Endodermal cell (in vitro differentiated cells): ENCODE results near the gene SYT8. TPM values are rescaled to one million over a fixed set of nuclear protein-coding genes. Genes with fewer than 3 reads are reported as not detected.
"Not testable (repeated sequence)": the region's sequence is repeated elsewhere in the genome, so short reads cannot be mapped to it uniquely, and the experiment has no call there.

Experiments used
- DNase-seq: peaks from one replicate; pipeline ENCODE4 v3.0.0-alpha.2; 2017
- H3K27ac ChIP-seq: 2 replicates; pipeline ENCODE4 v1.5.1; 2013; ENCODE audit warnings: mild to moderate bottlenecking, low read depth, low read length, moderate library complexity
- H3K27me3 ChIP-seq: 2 replicates; pipeline ENCODE4 v1.6.1; 2013; ENCODE audit warnings: mild to moderate bottlenecking, low read length, moderate library complexity; ENCODE audit not compliant: insufficient read depth, control insufficient read depth, poor library complexity, severe bottlenecking
- H3K36me3 ChIP-seq: 2 replicates; pipeline ENCODE4 v1.7.0; 2013; ENCODE audit warnings: mild to moderate bottlenecking, low read length, moderate library complexity; ENCODE audit not compliant: control insufficient read depth, insufficient read depth
- H3K4me1 ChIP-seq: one replicate; pipeline ENCODE4 v1.7.0; 2013; ENCODE audit warnings: low read length; ENCODE audit not compliant: control insufficient read depth, insufficient read depth
- H3K4me3 ChIP-seq: 2 replicates; pipeline ENCODE4 v1.5.1; 2013; ENCODE audit warnings: mild to moderate bottlenecking, low read length, moderate library complexity
- H3K9ac ChIP-seq: 2 replicates; pipeline ENCODE4 v1.6.1; 2013; ENCODE audit warnings: mild to moderate bottlenecking, low read length, moderate library complexity; ENCODE audit not compliant: poor library complexity, severe bottlenecking; ENCODE audit errors: extremely low read depth
- H3K9me3 ChIP-seq: 2 replicates; pipeline ENCODE4 v1.6.1; 2013; ENCODE audit warnings: mild to moderate bottlenecking, low read length, moderate library complexity; ENCODE audit not compliant: control insufficient read depth
- H3K27ac Mint-ChIP-seq: 2 replicates; pipeline ENCODE4 v1.8.0; 2020; ENCODE audit warnings: mixed read lengths
- H3K27me3 Mint-ChIP-seq: 2 replicates; pipeline ENCODE4 v1.8.0; 2021; ENCODE audit warnings: mild to moderate bottlenecking, mixed read lengths; ENCODE audit not compliant: insufficient read depth
- H3K36me3 Mint-ChIP-seq: 2 replicates; pipeline ENCODE4 v1.8.0; 2020; ENCODE audit warnings: low read depth, mixed read lengths
- H3K4me1 Mint-ChIP-seq: 2 replicates; pipeline ENCODE4 v1.8.0; 2020; ENCODE audit warnings: mixed read lengths
- H3K4me3 Mint-ChIP-seq: 2 replicates; pipeline ENCODE4 v1.8.0; 2020; ENCODE audit warnings: mild to moderate bottlenecking, moderate library complexity, mixed read lengths
- H3K9me3 Mint-ChIP-seq: 2 replicates; pipeline ENCODE4 v1.8.0; 2020; ENCODE audit warnings: mild to moderate bottlenecking, mixed read lengths
- CTCF ChIP-seq: fragments of 200-600 bp; sonication (generic); conservative IDR thresholded peaks from 2 replicates; pipeline ENCODE4 v1.5.0; 2021; ENCODE audit warnings: antibody characterized with exemption, mild to moderate bottlenecking
- WGBS, 2 experiments: methylation state at CpG; one replicate each; pipeline versions ENCODE4 v1.1.5 to v1.1.7; 2013; ENCODE audit warnings: missing lambda C conversion rate in 2 of 2, mixed read lengths in 1 of 2; ENCODE audit not compliant: insufficient coverage in 1 of 2, insufficient read length in 1 of 2; 5-methylcytosine and 5-hydroxymethylcytosine counted together
- total RNA-seq, 2 donors: library from RNA; stranded (reverse); fragmentation: NEBNext Ultra II Directional in 1 of 2; extraction: Animal tissue kit (Norgen Biotek cat#: 25700) in 1 of 2; gene quantifications; 2 replicates in 1 of 2; 3 replicates in 1 of 2; pipeline ENCODE4 v1.2.1, GENCODE V29; 2021

SYT8 gene
- total RNA-seq, 2 donors from 2014 or later, result not detected

GRCh38 chr11:1871531-1871930 is 36.7 kb downstream of the SYT8 start:
- Histone ChIP-seq H3K4me3 (no peak overlapping the region), H3K9me3 (no peaks in the 10 kb centered on the region), H3K9ac (no peak overlapping the region), H3K4me1 (no peaks in the 10 kb centered on the region), H3K27ac (no peak overlapping the region), H3K27me3 (no peaks in the 10 kb centered on the region), H3K36me3 (no peaks in the 10 kb centered on the region)
- H3K4me3 Mint-ChIP-seq, result no peak overlapping the region
- H3K9me3 Mint-ChIP-seq, result no peaks in the 10 kb centered on the region
- H3K27ac Mint-ChIP-seq, result no peak overlapping the region
- no peak for DNase-seq
- H3K27me3 Mint-ChIP-seq, result peaks cover 12% of the 10 kb centered on the region
- no peaks in the 10 kb centered on the region for H3K4me1 Mint-ChIP-seq
- no peak for TF ChIP-seq CTCF
- no peaks in the 10 kb centered on the region for H3K36me3 Mint-ChIP-seq
- WGBS, 2 experiments, result 94 to 100% methylated on average over 2 to 15 of the region's 15 CpGs

- H3K4me1 Mint-ChIP-seq, result no peaks in the 10 kb centered on the region
- Histone ChIP-seq H3K4me1 (no peaks in the 10 kb centered on the region), H3K9ac (no peak overlapping the region), H3K27ac (no peak overlapping the region), H3K36me3 (no peaks in the 10 kb centered on the region), H3K9me3 (no peaks in the 10 kb centered on the region), H3K4me3 (no peak overlapping the region), H3K27me3 (no peaks in the 10 kb centered on the region)
- peaks cover 12% of the 10 kb centered on the region for H3K27me3 Mint-ChIP-seq
- TF ChIP-seq CTCF, result no peak
- H3K9me3 Mint-ChIP-seq, result no peaks in the 10 kb centered on the region
- H3K4me3 Mint-ChIP-seq, result no peak overlapping the region
- 88 to 100% methylated on average over 5 to 25 of the region's 25 CpGs for WGBS, 2 experiments
- H3K27ac Mint-ChIP-seq, result no peak overlapping the region
- no peaks in the 10 kb centered on the region for H3K36me3 Mint-ChIP-seq
- no peak for DNase-seq
Measured at GRCh38 chr11:1872267-1872985, 37.6 kb downstream of the SYT8 start.

- Histone ChIP-seq H3K4me3 (no peak overlapping the region), H3K4me1 (no peaks in the 10 kb centered on the region), H3K9ac (no peak overlapping the region), H3K27ac (no peak overlapping the region), H3K36me3 (no peaks in the 10 kb centered on the region), H3K9me3 (no peaks in the 10 kb centered on the region), H3K27me3 (no peaks in the 10 kb centered on the region)
- peaks cover 12% of the 10 kb centered on the region for H3K27me3 Mint-ChIP-seq
- no peak for TF ChIP-seq CTCF
- DNase-seq, result no peak
- no peaks in the 10 kb centered on the region for H3K36me3 Mint-ChIP-seq
- no peak overlapping the region for H3K27ac Mint-ChIP-seq
- H3K4me1 Mint-ChIP-seq, result no peaks in the 10 kb centered on the region
- WGBS, 2 experiments, result 68 to 73% methylated on average over 4 to 11 of the region's 11 CpGs
- no peaks in the 10 kb centered on the region for H3K9me3 Mint-ChIP-seq
- no peak overlapping the region for H3K4me3 Mint-ChIP-seq
Measured at GRCh38 chr11:1873048-1873812, 38.4 kb downstream of the SYT8 start.

- not testable (repeated sequence) for H3K36me3 Mint-ChIP-seq, H3K27me3 ChIP-seq, H3K36me3 ChIP-seq, H3K4me1 Mint-ChIP-seq, H3K9me3 Mint-ChIP-seq, H3K9ac ChIP-seq, H3K4me3 ChIP-seq, H3K9me3 ChIP-seq, H3K27ac Mint-ChIP-seq, H3K4me3 Mint-ChIP-seq, H3K27ac ChIP-seq, DNase-seq, H3K4me1 ChIP-seq
- 84 to 85% methylated on average over 4 to 15 of the region's 17 CpGs for WGBS, 2 experiments
- peaks cover 12% of the 10 kb centered on the region for H3K27me3 Mint-ChIP-seq
Measured at GRCh38 chr11:1873813-1874150, 39.0 kb downstream of the SYT8 start.

GRCh38 chr11:1874441-1875092 is 39.8 kb downstream of the SYT8 start:
- not testable (repeated sequence) for H3K4me1 Mint-ChIP-seq, H3K36me3 Mint-ChIP-seq, DNase-seq, H3K9me3 Mint-ChIP-seq, H3K9ac ChIP-seq, H3K27ac ChIP-seq, H3K9me3 ChIP-seq, H3K27me3 ChIP-seq, H3K4me1 ChIP-seq, H3K4me3 Mint-ChIP-seq, H3K27ac Mint-ChIP-seq, H3K36me3 ChIP-seq, H3K27me3 Mint-ChIP-seq, H3K4me3 ChIP-seq
- WGBS, 2 experiments, result 80 to 89% methylated on average over 4 to 17 of the region's 17 CpGs
